ENCODE results near the gene NRL. TPM values are rescaled to one million over a fixed set of nuclear protein-coding genes. Genes with fewer than 3 reads are reported as not detected.
A peak's percentile ranks its signal among the peaks of the same experiment; 100 is the strongest.

The NRL gene
- total RNA-seq, 1 experiment from 2014 or later = 4.5 TPM

Small RNA genes lying within 50 kb of the gene (small RNA-seq; reads per million reads assigned to genes)
- 26.2 reads per million, percentile 93 among the genes with 10 or more reads in this experiment for gene RNA5SP383

Other genes with a start within 250 kb of the NRL start
- 40.0 and 47.4 TPM in 2 replicates for gene DHRS4, start 161.2 kb downstream of the NRL start, total RNA-seq (2014; rRNA removed; shearing (Covaris generic))
- 29.2 and 35.7 TPM in 2 replicates for gene DHRS4L2, start 126.0 kb downstream of the NRL start, total RNA-seq (2014; rRNA removed; shearing (Covaris generic))
- 1.1 TPM in 2 replicates for gene CARMIL3, start 62.9 kb downstream of the NRL start, total RNA-seq (2014; rRNA removed; shearing (Covaris generic))
- gene CPNE6, start 43.4 kb downstream of the NRL start, total RNA-seq (2014; rRNA removed; shearing (Covaris generic)) = not detected in 2 replicates
- 30.5 and 36.1 TPM in 2 replicates for gene PCK2, start 20.6 kb downstream of the NRL start, total RNA-seq (2014; rRNA removed; shearing (Covaris generic))
- gene DCAF11, start 172 bp downstream of the NRL start, total RNA-seq (2014; rRNA removed; shearing (Covaris generic)) = 75.8 and 81.2 TPM in 2 replicates
- 0.13 and 0.74 TPM in 2 replicates for gene FITM1, start 15.7 kb upstream of the NRL start, total RNA-seq (2014; rRNA removed; shearing (Covaris generic))
- 164 and 172 TPM in 2 replicates for gene PSME1, start 21.2 kb upstream of the NRL start, total RNA-seq (2014; rRNA removed; shearing (Covaris generic))
- gene EMC9, start 26.6 kb upstream of the NRL start, total RNA-seq (2014; rRNA removed; shearing (Covaris generic)) = 52.4 and 63.9 TPM in 2 replicates
- gene PSME2, start 31.7 kb upstream of the NRL start, total RNA-seq (2014; rRNA removed; shearing (Covaris generic)) = 175 and 210 TPM in 2 replicates
- 62.3 and 67.8 TPM in 2 replicates for gene RNF31, start 32.5 kb upstream of the NRL start, total RNA-seq (2014; rRNA removed; shearing (Covaris generic))
- 49.6 and 69.8 TPM in 2 replicates for gene IRF9, start 46.3 kb upstream of the NRL start, total RNA-seq (2014; rRNA removed; shearing (Covaris generic))
- 3.4 and 14.0 TPM in 2 replicates for gene REC8, start 57.1 kb upstream of the NRL start, total RNA-seq (2014; rRNA removed; shearing (Covaris generic))
- 110 and 182 TPM in 2 replicates for gene IPO4, start 73.9 kb upstream of the NRL start, total RNA-seq (2014; rRNA removed; shearing (Covaris generic))
- gene TM9SF1, start 80.5 kb upstream of the NRL start, total RNA-seq (2014; rRNA removed; shearing (Covaris generic)) = 41.4 and 44.4 TPM in 2 replicates
- not detected in 2 replicates for gene TSSK4, start 90.7 kb upstream of the NRL start, total RNA-seq (2014; rRNA removed; shearing (Covaris generic))
- 18.8 and 26.4 TPM in 2 replicates for gene CHMP4A, start 98.5 kb upstream of the NRL start, total RNA-seq (2014; rRNA removed; shearing (Covaris generic))
- 9.8 and 16.3 TPM in 2 replicates for gene MDP1, start 101.1 kb upstream of the NRL start, total RNA-seq (2014; rRNA removed; shearing (Covaris generic))
- 104 and 143 TPM in 2 replicates for gene NEDD8, start 117.4 kb upstream of the NRL start, total RNA-seq (2014; rRNA removed; shearing (Covaris generic))
- gene GMPR2, start 118.0 kb upstream of the NRL start, total RNA-seq (2014; rRNA removed; shearing (Covaris generic)) = 37.3 and 40.6 TPM in 2 replicates
- gene TINF2, start 127.7 kb upstream of the NRL start, total RNA-seq (2014; rRNA removed; shearing (Covaris generic)) = 29.1 and 35.9 TPM in 2 replicates
- gene TGM1, start 148.2 kb upstream of the NRL start, total RNA-seq (2014; rRNA removed; shearing (Covaris generic)) = 2.2 and 2.8 TPM in 2 replicates
- 32.1 and 34.4 TPM in 2 replicates for gene RABGGTA, start 156.6 kb upstream of the NRL start, total RNA-seq (2014; rRNA removed; shearing (Covaris generic))
- 19.7 and 20.1 TPM in 2 replicates for gene DHRS1, start 184.8 kb upstream of the NRL start, total RNA-seq (2014; rRNA removed; shearing (Covaris generic))
- 26.8 and 27.7 TPM in 2 replicates for gene NOP9, start 184.9 kb upstream of the NRL start, total RNA-seq (2014; rRNA removed; shearing (Covaris generic))
- gene CIDEB, start 193.0 kb upstream of the NRL start, total RNA-seq (2014; rRNA removed; shearing (Covaris generic)) = 0.31 and 2.3 TPM in 2 replicates
- gene LTB4R2, start 195.2 kb upstream of the NRL start, total RNA-seq (2014; rRNA removed; shearing (Covaris generic)) = 13.3 and 16.5 TPM in 2 replicates
- 9.8 and 10.6 TPM in 2 replicates for gene LTB4R, start 196.6 kb upstream of the NRL start, total RNA-seq (2014; rRNA removed; shearing (Covaris generic))
- gene ADCY4, start 220.1 kb upstream of the NRL start, total RNA-seq (2014; rRNA removed; shearing (Covaris generic)) = 1.6 and 2.9 TPM in 2 replicates
- 20.7 and 24.9 TPM in 2 replicates for gene RIPK3, start 225.0 kb upstream of the NRL start, total RNA-seq (2014; rRNA removed; shearing (Covaris generic))

Data from HT-29 (cell line).